Astrocyte (in vitro differentiated cells and primary cell): ENCODE measurements around the gene RBM20.

Experiments used
- EZH2 ChIP-seq: IDR thresholded peaks from 2 replicates; pipeline ENCODE4 v1.6.1; 2012; ENCODE audit warnings: mild to moderate bottlenecking, low read length, inconsistent platforms; ENCODE audit not compliant: insufficient read depth
- TF ChIP-seq, protein P1 (sequence below): IDR thresholded peaks from 2 replicates; pipeline ENCODE4 v1.5.1; 2011; ENCODE audit warnings: low read depth, mild to moderate bottlenecking, inconsistent platforms, low read length, moderate library complexity; ENCODE audit not compliant: insufficient read depth

DNA sequence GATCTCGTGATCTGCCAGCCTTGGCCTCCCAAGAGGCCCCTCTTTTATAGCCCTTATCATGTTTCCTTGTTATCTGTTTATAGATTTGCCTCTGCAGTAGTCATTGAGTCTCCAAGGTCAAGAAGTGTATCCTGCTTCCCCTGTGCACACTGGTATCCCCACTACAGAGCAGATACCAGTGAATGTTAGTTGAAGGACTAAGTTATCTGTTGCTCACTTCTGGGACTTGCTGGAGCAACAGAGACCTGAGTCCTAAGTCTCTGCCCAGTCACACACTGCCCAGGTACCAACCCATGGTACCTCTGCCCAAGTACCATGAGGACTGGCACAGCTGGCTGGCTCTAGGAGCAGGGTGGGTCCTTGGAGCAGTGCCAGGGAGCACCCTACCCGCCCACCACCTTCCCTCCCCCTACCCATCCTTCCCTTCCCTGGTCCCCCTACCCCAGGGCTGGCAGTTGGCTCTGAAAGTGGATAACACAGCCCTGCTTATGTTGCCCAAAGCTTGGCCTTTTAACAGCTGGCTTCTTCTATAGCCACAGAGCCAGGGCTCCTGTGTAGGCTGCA lies 201.1 kb downstream of the RBM20 start:
- TF ChIP-seq, protein P1, sequence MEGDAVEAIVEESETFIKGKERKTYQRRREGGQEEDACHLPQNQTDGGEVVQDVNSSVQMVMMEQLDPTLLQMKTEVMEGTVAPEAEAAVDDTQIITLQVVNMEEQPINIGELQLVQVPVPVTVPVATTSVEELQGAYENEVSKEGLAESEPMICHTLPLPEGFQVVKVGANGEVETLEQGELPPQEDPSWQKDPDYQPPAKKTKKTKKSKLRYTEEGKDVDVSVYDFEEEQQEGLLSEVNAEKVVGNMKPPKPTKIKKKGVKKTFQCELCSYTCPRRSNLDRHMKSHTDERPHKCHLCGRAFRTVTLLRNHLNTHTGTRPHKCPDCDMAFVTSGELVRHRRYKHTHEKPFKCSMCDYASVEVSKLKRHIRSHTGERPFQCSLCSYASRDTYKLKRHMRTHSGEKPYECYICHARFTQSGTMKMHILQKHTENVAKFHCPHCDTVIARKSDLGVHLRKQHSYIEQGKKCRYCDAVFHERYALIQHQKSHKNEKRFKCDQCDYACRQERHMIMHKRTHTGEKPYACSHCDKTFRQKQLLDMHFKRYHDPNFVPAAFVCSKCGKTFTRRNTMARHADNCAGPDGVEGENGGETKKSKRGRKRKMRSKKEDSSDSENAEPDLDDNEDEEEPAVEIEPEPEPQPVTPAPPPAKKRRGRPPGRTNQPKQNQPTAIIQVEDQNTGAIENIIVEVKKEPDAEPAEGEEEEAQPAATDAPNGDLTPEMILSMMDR = no peak
- no peak for TF ChIP-seq EZH2
